OCI-LY7 (cell line): ENCODE data around the gene BTAF1.

ENCODE experiments used
- CTCF ChIP-seq: fragments of 200-600 bp; sonication (generic); conservative IDR thresholded peaks from 2 replicates; pipeline ENCODE4 v1.5.1; 2014; ENCODE audit warnings: mild to moderate bottlenecking, antibody characterized with exemption, low read length, moderate library complexity, mixed read lengths
- EZH2phosphoT487 ChIP-seq: fragments of 200-600 bp; sonication (generic); IDR thresholded peaks from 2 replicates; pipeline ENCODE4 v1.6.1; 2018; ENCODE audit warnings: low read depth, borderline replicate concordance, mild to moderate bottlenecking, mixed run types, antibody characterized with exemption, low read length, moderate library complexity, mixed read lengths

GRCh38 chr10:91925022-91925320 is 1.4 kb downstream of the BTAF1 start:
- TF ChIP-seq CTCF: no peak
- no peak for TF ChIP-seq EZH2phosphoT487
